SK-N-MC (cell line): ENCODE measurements around the gene LRRC61.
"Not testable (repeated sequence)": the region's sequence is repeated elsewhere in the genome, so short reads cannot be mapped to it uniquely, and the experiment has no call there.

Source experiments
- FOXP2 ChIP-seq: optimal IDR thresholded peaks from 2 replicates; pipeline ENCODE3; 2011; ENCODE audit warnings: mild to moderate bottlenecking, moderate library complexity; ENCODE audit not compliant: insufficient read depth; ENCODE audit errors: extremely low read length, control extremely low read depth
- POLR2AphosphoS5 ChIP-seq: IDR thresholded peaks from 2 replicates; pipeline ENCODE4 v1.6.1; 2012; ENCODE audit warnings: mild to moderate bottlenecking, low read depth, low read length, borderline replicate concordance

DNA sequence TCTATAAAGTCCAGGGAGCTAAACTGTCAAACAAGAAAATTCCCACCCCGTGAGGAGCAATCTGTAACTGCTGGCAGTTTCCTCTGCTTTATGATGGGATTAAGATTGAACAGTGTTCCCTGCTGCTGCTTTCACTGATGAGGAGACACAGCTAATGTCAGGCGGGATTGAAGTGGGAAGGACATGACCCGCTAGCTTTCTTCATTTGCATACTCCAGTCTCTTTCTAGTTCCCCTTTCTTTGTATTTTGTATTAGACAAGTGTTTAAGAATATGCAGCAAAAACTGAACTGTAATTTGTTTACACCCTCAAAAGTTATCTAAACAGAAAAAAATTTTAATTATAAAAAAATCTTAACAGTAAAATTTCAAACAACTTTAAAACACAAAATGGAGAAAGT, 40.0 kb upstream of the LRRC61 start:
- not testable (repeated sequence) for TF ChIP-seq FOXP2, POLR2AphosphoS5
